GM13976 (cell line): ENCODE data around the gene GCH1.

ENCODE experiments used
- DNase-seq: peaks from one replicate; pipeline ENCODE4 v3.0.0; 2012; ENCODE audit warnings: low spot score
- CTCF ChIP-seq: IDR thresholded peaks from 2 replicates; pipeline ENCODE4 v1.5.1; 2012; ENCODE audit warnings: borderline replicate concordance, mild to moderate bottlenecking; ENCODE audit not compliant: insufficient read depth; ENCODE audit errors: extremely low read depth, missing control alignments, control extremely low read depth
- in situ Hi-C: fragments of 300-500 bp; cut with MboI; formaldehyde crosslinking; loops from one replicate; pipeline ENCODE4 v1.12.0; 2022; ENCODE audit warnings: low sequenced_read_pairs, mixed read lengths, inconsistent platforms; ENCODE audit not compliant: unreplicated experiment

The GCH1 gene

GRCh38 chr14:54867011-54867410 lies 35.6 kb downstream of the GCH1 start:
- TF ChIP-seq CTCF, result no peak
- no peak for DNase-seq
- in situ Hi-C loops, result no loop called here

DNA sequence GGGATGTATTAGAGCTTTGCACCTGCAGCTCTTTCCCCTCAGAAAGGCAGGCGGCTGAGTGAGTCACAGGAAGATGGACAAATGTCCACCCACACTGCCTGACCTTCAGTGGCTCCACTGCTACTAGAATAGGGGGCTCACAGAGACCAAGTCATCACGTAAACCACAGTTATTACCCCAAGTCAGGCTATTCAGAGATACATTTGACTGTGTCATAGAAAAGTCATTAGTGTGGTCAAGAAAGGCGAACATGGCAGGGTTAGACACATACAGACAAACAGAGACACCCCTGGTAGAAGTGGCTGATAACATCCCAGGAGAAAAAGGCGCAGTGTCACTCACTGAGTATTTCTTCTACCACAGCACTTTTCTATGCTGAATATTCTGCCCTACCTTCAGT lies 36.0 kb downstream of the GCH1 start:
- no peak for TF ChIP-seq CTCF
- in situ Hi-C loops, result no loop called here
- DNase-seq, result no peak

DNA sequence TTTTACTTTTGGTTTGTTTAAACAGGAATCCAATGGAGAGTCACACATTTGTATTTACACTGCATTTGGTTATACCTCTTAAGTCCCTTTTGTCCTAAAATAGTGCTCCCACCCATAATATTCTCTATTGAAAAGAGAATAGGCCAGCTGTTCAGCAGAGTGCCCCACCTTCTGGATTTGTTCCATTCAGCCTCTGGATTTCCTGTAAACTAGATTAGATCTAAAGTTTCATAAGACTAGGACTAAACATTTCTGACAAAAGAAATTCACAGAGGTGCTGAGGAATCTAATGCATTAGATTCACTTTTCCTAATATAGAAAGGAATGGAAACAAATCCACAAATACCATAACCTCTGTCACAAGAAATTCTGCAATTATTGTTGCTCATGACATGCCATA lies 38.1 kb downstream of the GCH1 start:
- DNase-seq, result no peak
- TF ChIP-seq CTCF, result no peak

DNA sequence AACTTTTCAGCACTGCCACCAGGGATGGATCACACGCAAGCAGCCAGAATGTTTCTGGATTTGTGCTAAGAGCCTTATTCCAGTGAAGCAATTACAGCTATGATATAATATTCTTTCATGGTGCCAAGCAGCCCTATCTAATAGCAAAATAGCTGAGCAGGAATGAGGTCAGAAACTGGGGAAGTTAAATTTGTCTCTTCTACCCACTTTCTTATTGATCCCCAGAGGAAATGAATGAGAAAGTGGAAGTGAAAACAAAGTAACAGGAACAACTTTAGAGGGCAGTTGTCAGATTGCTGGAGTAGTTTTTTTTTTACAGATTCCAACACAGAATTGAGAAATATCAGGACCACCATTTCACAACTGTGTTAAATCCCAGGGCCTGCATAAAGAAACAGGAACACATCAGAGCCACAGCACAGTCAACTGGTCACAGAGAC lies 44.8 kb downstream of the GCH1 start:
- in situ Hi-C loops, result no loop called here
- peak; percentile 53 for DNase-seq
- no peak for TF ChIP-seq CTCF

More for the DNA sequence above, 38.1 kb downstream of the GCH1 start:
- in situ Hi-C loops, result no loop called here

GRCh38 chr14:54856152-54856551 lies 46.5 kb downstream of the GCH1 start:
- TF ChIP-seq CTCF, result no peak
- in situ Hi-C loops, result no loop called here
- DNase-seq, result no peak

GRCh38 chr14:54854181-54854580 lies 48.4 kb downstream of the GCH1 start:
- in situ Hi-C loops, result no loop called here
- no peak for TF ChIP-seq CTCF
- no peak for DNase-seq

DNA sequence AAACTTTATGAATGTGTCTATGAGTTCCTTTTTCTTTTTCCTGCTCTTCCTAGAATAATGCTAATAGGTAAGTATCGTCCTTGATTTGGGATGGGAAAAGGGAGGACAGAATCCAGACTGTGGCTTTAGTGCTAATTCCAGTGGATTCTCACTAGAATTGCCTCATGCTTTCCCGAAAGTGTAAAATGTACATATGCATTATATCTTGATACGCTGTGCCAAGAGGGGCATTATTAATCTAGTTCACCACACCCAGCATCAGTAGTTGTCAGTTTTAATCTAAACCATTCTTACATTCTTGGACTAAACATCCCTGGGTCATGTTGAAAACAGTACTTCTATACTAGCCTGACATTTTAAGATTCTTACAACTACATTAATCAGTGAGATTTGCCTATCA lies 49.3 kb downstream of the GCH1 start:
- no peak for DNase-seq
- in situ Hi-C loops, result no loop called here
- no peak for TF ChIP-seq CTCF
